Stimulated activated naive CD4-positive, alpha-beta T cell treated with Interleukin-2 at 50 U/mL for 16 hours (primary cell): ENCODE data around the gene CDC42BPG.

Experiments used
- DNase-seq: peaks from one replicate; lab custom pipeline; 2025; lab: John Stamatoyannopoulos, UW

The CDC42BPG gene

DNA sequence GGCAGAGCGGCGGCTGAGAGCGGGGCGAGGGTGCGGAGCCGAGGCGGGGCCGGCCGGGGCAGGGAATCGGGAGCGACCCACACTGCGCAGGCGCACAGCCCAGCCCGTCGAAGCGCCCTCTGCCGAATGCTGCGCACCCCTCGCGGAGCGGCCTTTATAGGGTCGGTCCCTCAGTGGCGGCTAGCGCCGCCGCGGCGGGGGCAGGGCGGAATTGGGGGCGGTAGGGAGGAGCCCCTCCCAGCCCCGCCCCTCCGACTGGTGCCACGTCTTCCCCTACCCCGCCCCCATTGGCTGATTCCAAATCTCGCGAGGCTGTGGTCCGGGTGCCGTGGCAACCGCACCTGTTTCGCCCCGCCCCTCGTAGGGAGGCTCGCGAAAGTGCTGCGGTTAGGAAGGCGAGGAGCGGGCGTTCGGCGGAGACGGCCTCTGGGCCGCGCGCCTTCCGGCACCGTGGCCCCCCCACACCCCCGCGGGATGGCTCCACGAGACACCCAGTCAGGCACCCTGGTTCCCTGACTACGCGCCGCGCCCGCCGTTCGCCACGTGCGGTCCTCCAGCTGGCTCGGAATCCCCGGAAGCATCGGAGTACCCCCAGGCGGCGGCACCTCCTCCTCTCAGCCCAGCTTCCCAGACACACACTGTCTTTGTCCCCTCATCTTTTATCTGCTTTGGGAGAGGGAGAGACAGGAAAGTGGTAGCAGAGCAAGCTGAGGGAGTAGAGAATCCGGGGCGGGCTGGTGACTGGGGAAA, 34.2 kb upstream of the CDC42BPG start, which contains the start of gene EHD1:
EHD1 (minus strand) TSS at position 128 of the 750 bp plus-strand sequence. CDS start 157 bp downstream, outside the sequence.
- DNase-seq = peak; percentile 99

DNA sequence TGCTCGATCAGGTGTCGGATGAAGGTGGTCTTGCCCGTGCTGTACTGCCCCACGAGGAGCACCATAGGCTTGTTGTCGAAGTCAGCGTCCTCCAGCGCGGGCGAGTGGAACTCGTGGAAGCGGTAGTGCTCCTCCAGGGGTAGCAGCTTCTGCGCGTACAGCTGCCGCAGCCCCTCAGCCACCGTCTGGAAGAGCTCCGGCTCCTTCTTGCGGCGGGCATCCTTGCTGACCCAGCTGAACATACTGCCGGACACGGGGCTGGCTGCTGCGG, 33.7 kb upstream of the CDC42BPG start:
- DNase-seq = no peak

DNA sequence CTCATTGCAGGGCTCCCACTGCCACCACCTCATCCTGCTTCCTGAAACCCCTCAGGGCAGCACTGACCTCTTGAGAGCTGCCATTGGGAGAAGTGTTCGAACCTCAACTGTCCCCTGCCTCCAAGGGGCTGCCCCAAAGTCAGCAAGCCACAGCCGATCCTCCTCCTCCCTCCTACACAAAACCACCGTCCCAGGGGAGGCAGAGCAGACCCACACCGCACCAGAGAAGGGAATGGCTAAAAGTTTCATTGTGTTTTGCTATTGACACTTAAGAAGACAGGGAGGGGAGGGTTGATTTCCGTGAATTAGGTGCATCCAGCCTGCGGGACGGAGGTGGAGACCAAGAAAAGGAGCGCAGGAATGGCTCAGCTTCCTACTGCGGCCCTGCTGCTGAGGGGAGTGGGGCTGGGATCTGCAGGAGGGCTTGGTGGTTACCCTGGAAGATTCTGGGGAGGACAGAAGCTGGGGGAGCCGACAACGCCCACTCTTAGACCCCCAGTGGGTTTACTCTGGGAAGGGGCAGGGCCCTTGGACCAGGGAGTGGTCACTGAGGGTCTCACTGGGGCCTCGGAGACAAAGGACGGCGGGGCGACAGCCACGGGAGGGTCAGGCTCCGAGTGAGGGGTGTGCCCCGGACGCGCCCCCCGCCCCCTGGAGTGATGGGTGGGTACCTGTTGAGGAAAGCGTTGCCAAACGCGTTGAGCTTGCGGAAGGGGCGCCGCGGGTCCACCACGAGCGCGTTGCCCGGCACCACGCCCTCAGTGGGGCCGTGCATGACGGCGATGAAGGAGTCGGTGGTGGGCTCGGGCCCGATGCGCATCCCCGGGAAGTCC, 33.2 kb upstream of the CDC42BPG start:
- DNase-seq = peak; percentile 37

DNA sequence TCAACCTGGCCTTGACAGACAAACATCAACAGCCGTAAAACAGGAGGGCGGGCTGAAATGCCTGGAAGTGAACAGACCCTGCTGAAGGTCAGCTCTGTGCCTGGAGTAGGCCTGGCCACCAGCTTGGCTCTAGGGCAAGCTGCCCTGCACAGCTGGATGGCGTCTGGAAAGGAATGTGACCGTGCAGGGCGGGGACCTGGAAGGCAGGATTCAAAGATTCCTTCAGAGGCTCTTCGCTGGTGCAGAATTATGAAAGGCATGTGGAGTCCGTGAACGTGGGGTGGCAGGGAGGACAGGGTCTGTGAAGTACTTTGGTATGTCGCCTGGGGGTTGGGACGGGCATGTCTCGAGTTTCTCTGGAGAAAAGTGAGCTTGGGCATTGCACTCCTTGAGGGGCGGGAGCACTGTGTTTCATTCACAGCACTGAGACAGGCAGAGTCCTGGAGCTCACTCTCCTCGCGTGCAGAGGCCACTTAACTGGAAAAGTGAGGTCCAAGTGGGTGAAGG, 32.4 kb upstream of the CDC42BPG start:
- DNase-seq = no peak

DNA sequence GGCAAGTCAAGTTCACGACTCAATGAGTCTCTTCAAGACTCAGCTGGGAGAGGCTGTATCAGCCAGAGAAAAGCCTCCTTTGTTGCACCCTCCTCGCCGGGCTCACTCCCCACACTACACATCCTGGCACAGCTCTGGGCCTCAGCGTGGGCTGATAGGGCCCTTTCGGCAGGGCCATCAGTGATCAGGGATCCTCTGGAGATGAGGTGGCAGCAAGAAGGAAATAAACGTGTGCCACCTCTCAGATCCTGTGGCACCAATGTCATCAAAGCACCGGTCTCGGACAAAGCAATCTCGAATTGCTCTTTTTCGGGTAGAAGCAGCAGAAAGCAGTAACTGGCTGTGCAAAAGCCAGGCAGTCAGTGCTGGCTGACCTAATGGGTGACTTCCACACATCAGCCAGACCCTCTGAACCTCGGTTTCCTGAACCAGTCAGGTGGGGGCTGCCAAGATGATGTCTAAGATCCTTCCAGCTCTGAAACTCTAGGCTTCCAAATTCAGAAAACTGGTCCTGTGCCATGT, 31.8 kb upstream of the CDC42BPG start:
- peak; percentile 45 for DNase-seq

DNA sequence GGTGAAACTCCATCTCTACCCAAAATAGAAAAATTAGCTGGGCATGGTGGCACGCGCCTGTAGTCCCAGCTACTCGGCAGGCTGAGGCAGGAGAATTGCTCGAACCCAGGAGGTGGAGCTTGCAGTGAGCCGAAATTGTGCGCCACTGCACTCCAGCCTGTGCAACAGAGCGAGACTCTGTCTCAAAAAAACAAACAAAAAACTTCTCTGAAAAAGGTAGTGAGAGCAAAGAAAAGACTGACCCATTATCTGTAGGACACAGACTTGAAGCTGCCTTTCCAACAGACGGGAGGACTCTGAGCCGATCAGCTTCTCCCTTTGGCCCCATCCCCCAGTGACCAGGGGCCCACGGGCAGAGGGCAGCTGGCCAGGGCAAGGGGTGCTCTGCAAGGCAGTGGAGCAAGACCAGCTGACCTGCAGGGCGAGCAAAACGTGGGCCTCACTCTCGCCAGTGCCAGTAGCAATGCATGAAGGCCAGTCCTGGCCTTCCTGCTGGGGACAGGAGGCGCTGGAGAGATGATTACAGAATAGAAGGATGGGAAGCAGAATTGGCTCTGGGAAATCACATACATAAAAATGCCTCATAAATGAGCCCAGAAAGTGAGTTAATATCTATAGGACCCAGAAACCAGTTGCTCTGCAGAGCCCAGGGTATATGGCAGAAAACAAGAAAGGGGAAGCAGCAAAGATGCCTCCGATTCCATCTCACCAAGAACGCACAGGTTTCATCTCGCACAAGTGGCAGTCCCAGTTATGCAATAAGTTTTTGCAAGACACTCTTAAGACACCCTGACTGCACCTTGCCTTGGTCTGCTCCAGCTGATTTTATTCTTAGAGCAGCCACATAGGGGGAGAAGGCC, 31.1 kb upstream of the CDC42BPG start:
- no peak for DNase-seq

DNA sequence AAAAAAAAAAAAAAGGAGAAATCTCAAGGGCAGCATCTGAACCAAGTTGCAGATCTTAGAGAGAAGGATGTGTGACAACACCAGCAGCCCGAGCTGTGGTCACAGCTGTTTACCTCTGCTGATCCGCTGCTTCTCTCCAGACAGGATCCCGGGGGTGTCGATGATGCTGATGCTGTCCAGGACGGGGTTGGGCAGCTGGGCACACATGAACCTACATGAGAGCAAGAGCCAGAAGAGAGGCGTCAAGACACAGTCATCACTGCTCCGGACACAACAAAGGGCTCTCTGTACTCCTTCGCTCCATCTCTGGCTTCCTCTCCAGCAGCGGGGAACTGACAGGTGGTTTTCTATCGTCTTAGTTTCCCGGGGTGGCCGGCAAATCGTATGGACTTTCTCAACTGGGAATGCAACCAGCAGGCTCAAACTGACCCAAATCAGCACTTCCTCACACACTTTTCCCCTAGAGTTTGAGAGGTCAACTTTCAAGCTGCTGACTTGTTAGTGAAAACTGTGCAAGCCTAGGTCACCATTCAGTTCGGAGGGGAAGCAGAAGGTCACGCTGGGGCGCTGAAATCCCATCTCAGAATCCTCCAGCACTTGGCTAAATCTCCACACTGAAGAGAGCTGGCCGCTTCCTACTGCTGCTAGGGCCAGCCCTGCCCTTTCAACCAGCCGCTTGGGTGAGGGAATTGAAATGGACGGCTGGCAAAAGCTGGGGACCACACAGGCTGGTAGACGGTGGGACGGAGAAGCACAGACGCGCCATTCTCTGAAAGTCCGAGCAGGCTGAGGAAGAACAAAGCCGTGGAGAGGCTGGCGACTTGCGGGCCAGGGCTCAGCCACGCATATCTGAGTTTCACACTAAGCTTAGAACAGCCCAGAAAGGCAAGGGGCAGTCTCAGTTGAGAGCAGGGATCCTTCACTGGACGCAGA, 30.1 kb upstream of the CDC42BPG start:
- DNase-seq = no peak

DNA sequence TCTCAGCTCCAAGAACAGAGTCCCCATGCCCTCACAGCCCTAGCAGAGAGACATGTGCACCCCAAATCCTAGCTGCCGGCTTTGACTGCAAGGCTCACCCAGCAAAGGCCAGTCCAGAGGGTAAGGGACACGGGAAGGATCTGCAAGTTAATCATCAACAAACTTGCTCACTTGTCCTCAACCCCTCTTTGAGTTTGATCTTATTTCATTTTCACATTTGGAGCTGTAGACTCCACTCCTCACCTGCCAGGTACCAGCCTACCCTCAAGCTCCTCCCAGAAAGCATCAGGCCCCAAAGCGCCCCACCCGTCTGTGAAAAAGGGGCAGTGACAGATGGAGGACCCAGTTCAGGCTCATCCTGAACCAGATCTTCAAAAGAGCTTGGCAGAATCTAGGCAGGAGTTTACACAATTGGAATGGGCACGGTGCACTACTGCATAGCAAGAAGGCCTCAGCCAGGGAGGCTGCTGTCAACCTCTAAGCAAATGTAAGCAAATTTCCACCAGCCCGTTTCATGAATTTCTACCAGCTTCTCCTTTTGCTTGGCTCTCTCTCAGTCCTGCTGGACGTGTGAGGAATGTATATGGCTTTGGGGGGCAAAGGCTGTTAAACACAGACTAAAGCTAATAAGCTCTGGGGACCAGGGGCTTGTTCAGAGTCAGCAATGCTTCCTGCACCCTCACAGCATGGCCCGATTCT, 28.5 kb upstream of the CDC42BPG start:
- no peak for DNase-seq

DNA sequence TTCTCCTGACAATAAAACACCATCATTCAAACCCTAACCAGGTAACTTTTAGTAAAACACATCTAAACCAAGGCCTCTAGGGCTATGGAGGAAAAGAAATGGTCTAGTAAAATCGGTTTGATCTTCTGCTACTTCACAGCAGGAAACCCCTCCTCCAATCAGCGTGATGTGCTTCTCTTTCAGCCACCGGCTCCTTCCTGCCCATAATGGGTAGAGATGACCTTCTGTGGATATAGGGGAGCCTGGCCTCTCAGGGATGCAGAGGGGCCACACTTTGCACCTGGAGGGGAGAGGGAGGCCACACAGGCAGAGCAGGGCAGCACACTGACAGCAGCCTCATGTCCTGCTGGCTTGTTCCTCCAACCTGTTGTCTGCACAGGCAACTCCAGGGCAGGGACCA, 27.0 kb upstream of the CDC42BPG start:
- no peak for DNase-seq

DNA sequence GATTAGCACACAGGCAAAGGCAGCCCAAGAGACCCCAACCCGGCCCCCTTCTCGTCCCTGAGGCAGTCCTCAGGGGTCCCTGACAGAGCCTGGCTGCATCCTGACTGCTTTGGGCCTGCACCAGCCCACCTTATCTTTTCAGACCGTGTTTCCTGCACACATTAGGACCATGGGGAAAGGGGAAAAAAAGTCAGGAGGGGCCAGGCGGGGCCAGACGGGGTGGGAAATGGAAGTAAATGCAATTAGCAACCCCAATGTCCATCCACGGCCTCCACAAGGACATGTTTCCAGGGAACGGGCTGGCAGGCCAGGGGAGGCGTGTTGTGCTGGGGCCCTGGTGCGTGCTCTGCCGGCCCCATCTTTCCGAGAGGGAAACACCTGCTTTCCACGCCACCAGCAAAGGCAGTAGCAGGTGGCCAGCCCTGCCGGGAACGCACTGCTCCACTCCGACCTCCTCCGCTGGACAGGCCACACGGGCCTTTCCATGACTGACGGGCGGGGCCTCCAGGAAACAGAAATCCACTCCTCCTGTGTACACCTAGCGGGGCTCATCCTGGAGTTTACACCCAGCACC, 26.5 kb upstream of the CDC42BPG start:
- DNase-seq = no peak

DNA sequence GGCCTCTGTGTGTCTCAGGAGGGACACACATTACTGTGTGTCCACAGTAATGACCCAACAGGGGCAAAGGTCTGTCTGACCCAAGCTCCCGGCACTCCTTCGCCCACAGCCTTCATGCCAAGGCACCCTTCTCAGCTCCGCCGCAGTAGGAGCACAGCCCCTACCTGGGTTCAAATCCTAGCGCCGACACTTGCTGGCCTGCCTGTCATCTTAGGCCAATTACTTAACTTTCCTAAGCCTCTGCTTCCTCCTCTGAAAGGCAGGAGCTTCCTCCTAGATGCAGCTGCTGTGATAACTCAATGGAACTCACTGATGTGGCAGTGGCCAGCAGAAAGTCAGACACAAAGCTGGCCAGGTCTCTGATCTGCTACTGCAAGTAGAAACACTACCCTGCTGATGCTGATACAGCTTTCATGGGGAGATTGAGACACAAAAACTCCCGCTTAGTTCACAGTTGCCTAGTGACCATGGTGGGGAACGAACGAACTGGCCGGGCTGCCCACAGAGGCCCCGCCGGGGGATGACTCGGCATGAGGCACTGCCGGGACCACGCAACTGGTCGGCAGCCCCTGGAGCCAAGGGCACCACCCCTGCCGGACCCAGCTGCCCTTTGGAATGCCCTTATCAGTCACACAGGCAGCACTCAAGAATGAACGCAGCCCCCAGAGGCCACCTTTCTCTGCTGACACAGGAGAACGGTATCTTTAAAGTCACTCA, 25.9 kb upstream of the CDC42BPG start:
- no peak for DNase-seq

DNA sequence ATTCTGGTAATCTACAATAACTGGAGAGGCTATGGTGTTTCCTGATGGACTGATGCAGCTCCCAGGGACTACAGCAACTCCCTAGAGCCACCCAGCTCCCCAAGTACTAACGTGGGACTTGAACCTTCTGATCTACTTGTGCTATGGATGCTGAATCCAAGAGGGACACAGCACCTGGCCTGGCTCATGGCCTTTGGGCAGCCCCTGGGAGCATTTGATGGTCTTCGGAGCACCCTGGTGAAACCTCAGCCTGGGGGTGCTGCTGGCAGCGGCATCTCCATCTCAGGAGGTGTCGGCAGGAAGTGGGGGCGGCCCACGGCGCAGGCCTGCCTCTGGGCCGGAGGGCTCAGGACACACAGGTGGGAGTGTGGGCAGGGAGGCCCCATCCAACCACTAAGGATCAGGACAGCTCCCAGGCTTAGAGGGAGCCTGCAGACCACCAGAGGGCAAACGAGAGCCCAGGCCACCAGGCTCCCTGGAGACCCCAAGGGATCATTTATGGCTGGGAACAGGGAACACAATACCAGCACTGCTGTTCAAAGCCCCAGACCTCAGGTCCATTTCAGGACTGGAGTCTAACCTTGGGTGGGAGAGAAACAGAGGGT, 25.2 kb upstream of the CDC42BPG start:
- no peak for DNase-seq

DNA sequence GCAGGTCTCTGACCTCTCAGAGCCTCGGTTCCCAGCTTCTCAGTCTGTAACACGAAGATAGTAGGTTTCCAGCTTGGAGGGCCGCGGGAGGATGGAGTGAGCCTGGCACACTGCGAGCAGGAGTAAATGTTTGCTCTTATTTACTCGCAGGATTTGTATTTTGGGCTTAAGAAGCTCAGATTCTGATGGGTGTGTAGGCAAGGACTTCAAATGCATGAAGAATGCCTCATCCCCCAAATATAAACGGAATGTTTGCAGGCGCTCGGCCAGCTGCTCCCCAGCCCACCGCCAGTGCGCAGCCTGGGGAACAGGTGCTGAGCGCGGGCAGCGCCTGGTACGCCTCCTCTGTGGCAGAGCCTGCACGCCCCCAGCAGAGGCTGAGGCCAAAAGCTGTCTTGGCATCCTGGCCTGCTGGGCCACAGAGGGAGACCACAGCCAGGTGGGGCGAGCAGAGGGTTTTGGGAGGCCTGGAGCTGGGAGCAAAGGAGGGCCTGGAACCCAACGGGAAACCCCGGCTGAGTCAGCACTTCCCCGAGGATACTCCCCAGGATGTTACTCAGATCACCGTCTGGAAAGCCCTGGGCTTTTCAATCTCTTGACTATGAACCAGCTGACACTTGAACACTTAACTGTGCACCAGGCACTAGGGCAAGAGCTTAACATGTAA, 24.6 kb upstream of the CDC42BPG start:
- peak; percentile 32 for DNase-seq

DNA sequence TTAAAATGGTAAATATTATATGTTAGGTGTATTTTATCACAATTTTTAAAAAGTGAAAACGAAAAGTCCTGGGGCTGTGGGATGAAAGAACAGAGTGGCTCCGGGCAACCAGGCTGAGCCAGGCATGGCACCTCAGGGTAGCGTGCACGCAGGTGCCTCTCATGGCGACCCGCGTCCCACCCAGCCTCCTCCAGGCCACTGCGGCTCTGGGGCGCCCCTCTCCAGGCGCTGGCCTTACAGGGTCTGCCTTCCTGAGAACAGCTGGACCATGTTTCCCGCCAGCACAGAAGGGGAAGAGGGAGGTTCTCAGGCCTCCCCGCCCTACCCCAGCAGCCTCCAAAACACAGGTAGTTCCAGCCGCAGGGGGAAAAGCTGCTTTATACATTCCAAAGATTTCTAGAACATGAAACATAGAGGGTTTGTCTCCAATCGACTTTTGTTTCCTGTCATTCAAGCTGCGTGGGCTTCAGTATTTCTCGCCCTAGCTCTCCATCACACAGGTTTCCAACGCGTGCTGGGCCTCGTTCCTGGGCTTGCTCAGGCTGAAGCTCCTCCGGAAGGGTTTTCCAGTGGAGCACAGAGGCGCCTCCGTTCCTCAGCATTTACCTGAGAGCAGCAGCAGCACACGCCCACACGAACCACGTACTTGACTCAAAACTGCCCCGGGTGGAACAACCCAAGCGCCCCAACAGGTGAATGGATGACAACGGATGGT, 23.5 kb upstream of the CDC42BPG start:
- DNase-seq = peak; percentile 28

DNA sequence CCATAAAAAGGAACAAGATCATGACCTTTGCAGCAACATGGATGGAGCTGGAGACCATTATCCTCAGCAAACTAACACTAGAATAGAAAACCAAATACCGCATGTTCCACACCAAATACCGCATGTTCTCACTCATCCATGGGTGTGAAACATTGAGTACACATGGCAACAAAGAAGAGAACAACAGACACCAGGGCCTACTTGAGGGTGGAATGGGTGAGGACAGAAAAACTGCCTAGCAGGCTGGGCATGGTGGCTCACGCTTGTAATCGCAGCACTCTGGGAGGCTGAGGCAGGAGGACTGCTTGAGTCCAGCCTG, 21.7 kb upstream of the CDC42BPG start:
- no peak for DNase-seq

DNA sequence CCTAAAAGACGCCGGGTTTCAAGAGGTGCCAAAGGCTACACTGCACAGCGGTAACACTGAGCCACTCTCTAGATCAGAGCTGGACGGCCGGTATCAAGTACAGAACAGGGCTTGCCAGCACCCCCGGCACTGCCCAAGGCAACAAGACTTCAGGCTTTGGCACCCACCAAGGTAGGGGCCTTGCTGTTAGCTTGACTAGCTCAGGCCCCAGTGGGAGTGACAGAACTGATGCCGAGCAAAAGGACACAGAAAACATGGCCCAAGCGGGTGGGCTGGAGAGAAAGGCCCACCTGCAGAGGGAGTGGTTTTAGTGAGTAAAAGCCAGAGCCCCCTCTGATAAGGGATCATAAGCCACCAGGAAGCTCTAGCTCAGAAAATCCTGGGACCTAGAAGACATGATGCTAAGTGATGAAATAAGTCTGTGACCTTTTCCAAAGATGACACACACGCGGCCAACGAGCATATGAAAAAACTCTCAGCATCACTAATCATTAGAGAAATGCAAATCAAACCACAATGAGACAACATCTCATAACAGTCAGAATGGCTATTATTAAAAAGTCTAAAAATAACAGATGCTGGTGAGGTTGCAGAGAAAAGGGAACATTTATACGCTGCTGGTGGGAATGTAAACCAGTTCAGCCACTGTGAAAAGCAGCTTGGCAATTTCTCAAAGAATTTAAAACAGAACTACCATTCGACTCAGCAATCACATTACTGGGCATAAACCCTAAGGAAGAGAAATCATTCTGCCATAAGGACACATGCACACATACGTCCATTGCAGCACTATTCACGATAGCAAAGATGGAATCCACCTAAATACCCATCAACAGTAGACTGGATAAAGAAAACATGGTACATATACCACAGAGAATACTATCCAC, 21.1 kb upstream of the CDC42BPG start:
- peak; percentile 62 for DNase-seq
